Glutamatergic neuron (in vitro differentiated cells): Measurements from ENCODE around the gene PIK3C2G. TPM values are rescaled to one million over a fixed set of nuclear protein-coding genes. Genes with fewer than 3 reads are reported as not detected.
A peak's percentile ranks its signal among the peaks of the same experiment; 100 is the strongest.

ENCODE experiments used
- DNase-seq: peaks from one replicate; pipeline ENCODE4 v3.0.0; 2022
- H3K27ac Mint-ChIP-seq: one replicate; pipeline ENCODE4 v1.8.0; 2020; ENCODE audit warnings: mild to moderate bottlenecking, mixed read lengths, inconsistent platforms; ENCODE audit not compliant: unreplicated experiment
- H3K27me3 Mint-ChIP-seq: one replicate; pipeline ENCODE4 v1.8.0; 2020; ENCODE audit warnings: mild to moderate bottlenecking, moderate library complexity, mixed read lengths, inconsistent platforms; ENCODE audit not compliant: unreplicated experiment
- H3K36me3 Mint-ChIP-seq: one replicate; pipeline ENCODE4 v1.8.0; 2020; ENCODE audit warnings: mild to moderate bottlenecking, mixed read lengths, inconsistent platforms; ENCODE audit not compliant: unreplicated experiment
- H3K4me1 Mint-ChIP-seq: one replicate; pipeline ENCODE4 v1.8.0; 2020; ENCODE audit warnings: mild to moderate bottlenecking, low read depth, mixed read lengths, inconsistent platforms; ENCODE audit not compliant: unreplicated experiment
- H3K4me3 Mint-ChIP-seq: one replicate; pipeline ENCODE4 v1.8.0; 2020; ENCODE audit warnings: mild to moderate bottlenecking, mixed read lengths, inconsistent platforms; ENCODE audit not compliant: unreplicated experiment
- H3K9me3 Mint-ChIP-seq: one replicate; pipeline ENCODE4 v1.8.0; 2020; ENCODE audit warnings: mild to moderate bottlenecking, moderate library complexity, mixed read lengths, inconsistent platforms; ENCODE audit not compliant: unreplicated experiment
- CTCF ChIP-seq: fragments of 200-600 bp; sonication (generic); IDR thresholded peaks from one replicate; pipeline ENCODE4 v1.5.0; 2021; ENCODE audit not compliant: partially characterized antibody, unreplicated experiment
- total RNA-seq: library from RNA; stranded (reverse); fragmentation: NEBNext Ultra II Directional; extraction: Animal tissue kit (Norgen Biotek cat#: 25700); gene quantifications from one replicate; pipeline ENCODE4 v1.2.1, GENCODE V29; 2021; ENCODE audit not compliant: unreplicated experiment

Gene PIK3C2G
- total RNA-seq, 1 donor from 2014 or later = not detected

GRCh38 chr12:18422871-18423270, 161.6 kb downstream of the PIK3C2G start:
- Mint-ChIP-seq H3K9me3 (peaks cover 2% of the 10 kb centered on the region), H3K27ac (no peak overlapping the region), H3K4me1 (peaks cover 16% of the 10 kb centered on the region), H3K36me3 (no peaks in the 10 kb centered on the region), H3K27me3 (no peaks in the 10 kb centered on the region), H3K4me3 (no peak overlapping the region)
- TF ChIP-seq CTCF = no peak
- DNase-seq = no peak

GRCh38 chr12:18424857-18425256, 163.5 kb downstream of the PIK3C2G start:
- Mint-ChIP-seq H3K36me3 (no peaks in the 10 kb centered on the region), H3K27ac (no peak overlapping the region), H3K4me1 (peaks cover 28% of the 10 kb centered on the region), H3K4me3 (no peak overlapping the region), H3K9me3 (peaks cover 3% of the 10 kb centered on the region), H3K27me3 (no peaks in the 10 kb centered on the region)
- TF ChIP-seq CTCF = no peak
- no peak for DNase-seq

- DNase-seq = no peak
- H3K4me1 Mint-ChIP-seq = peaks cover 40% of the 10 kb centered on the region
- no peak overlapping the region for H3K27ac Mint-ChIP-seq
- no peak overlapping the region for H3K4me3 Mint-ChIP-seq
- TF ChIP-seq CTCF = no peak
- peaks cover 2% of the 10 kb centered on the region for H3K9me3 Mint-ChIP-seq
- no peaks in the 10 kb centered on the region for H3K36me3 Mint-ChIP-seq
- no peaks in the 10 kb centered on the region for H3K27me3 Mint-ChIP-seq
Measured at GRCh38 chr12:18427520-18427919, 166.2 kb downstream of the PIK3C2G start.

- H3K27me3 Mint-ChIP-seq = no peaks in the 10 kb centered on the region
- H3K27ac Mint-ChIP-seq = no peak overlapping the region
- H3K4me1 Mint-ChIP-seq = peaks cover 35% of the 10 kb centered on the region
- no peak overlapping the region for H3K4me3 Mint-ChIP-seq
- no peak for DNase-seq
- no peak for TF ChIP-seq CTCF
- H3K9me3 Mint-ChIP-seq = peaks cover 2% of the 10 kb centered on the region
- H3K36me3 Mint-ChIP-seq = no peaks in the 10 kb centered on the region
Measured at GRCh38 chr12:18428416-18428815, 167.1 kb downstream of the PIK3C2G start.

GRCh38 chr12:18429366-18429765, 168.0 kb downstream of the PIK3C2G start:
- peaks cover 2% of the 10 kb centered on the region for H3K9me3 Mint-ChIP-seq
- no peak for TF ChIP-seq CTCF
- peaks cover 35% of the 10 kb centered on the region for H3K4me1 Mint-ChIP-seq
- H3K27me3 Mint-ChIP-seq = no peaks in the 10 kb centered on the region
- no peaks in the 10 kb centered on the region for H3K36me3 Mint-ChIP-seq
- H3K27ac Mint-ChIP-seq = peak overlapping the region; percentile 86
- peak overlapping the region; percentile 35 for H3K4me3 Mint-ChIP-seq
- no peak for DNase-seq
